ENCODE results near the gene KEL.

Gene KEL

DNA sequence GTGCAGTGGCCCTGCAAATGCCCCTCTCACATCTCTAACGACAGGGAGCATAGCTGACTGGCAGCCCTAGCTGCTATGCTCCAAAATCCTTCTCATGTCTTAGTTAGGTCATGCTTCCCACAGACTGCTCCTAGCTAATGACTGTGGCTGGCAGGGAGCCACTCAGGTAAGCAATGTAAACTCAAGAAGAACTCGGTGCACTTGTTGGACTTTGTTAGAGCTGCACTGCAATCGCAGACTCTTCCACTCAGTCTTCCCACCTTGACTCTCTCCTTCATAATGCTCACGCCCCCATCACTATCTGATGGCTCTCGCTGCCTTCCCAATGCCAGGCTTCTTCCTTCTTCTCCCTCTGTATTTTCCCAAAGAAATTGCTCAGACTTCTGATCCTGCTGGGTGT is 40.7 kb upstream of the KEL start:
- no peak for TF ChIP-seq REST (IDR thresholded peaks at IDR 0.05; ENCODE audit: insufficient read depth in 1 of 2, low read depth in 2 of 2, low read length in 2 of 2)
- no peak for TF ChIP-seq FOXP2 (optimal IDR thresholded peaks at IDR 0.05; ENCODE audit: borderline replicate concordance, extremely low read depth, extremely low read length, insufficient read depth)
- no peak for TF ChIP-seq TAF1 (IDR thresholded peaks at IDR 0.05; ENCODE audit: borderline replicate concordance, insufficient read depth, low read length)
- TF ChIP-seq POLR2AphosphoS5 (IDR thresholded peaks at IDR 0.05; ENCODE audit: low read depth, low read length): no peak
- TF ChIP-seq SIN3A (IDR thresholded peaks at IDR 0.05; ENCODE audit: borderline replicate concordance, insufficient read depth, low read length): no peak

DNA sequence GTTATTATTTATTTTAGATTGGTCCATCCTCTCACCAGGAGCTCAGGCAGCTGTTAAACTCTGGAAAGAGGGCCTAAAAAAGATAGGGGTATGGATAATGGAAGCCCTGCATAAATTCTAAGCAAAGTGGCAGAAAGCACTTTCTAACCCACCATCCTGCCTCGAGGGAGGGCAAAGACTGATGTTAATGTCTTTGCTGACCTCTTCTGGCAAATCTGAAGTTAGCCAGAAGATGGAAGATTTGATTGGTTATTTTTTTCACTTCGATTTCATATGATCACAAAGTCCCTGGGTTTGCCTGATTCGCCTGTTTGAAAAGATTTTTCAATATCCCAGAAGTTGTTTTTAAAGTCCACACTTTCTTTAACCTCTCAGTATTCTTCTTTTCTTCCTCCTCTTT is 39.9 kb upstream of the KEL start:
- TF ChIP-seq SIN3A (IDR thresholded peaks at IDR 0.05; ENCODE audit: borderline replicate concordance, insufficient read depth, low read length) (no peak), REST (IDR thresholded peaks at IDR 0.05; ENCODE audit: insufficient read depth in 1 of 2, low read depth in 2 of 2, low read length in 2 of 2) (no peak), POLR2AphosphoS5 (IDR thresholded peaks at IDR 0.05; ENCODE audit: low read depth, low read length) (no peak), TAF1 (IDR thresholded peaks at IDR 0.05; ENCODE audit: borderline replicate concordance, insufficient read depth, low read length) (no peak)

- no peak for TF ChIP-seq REST (IDR thresholded peaks at IDR 0.05; ENCODE audit: insufficient read depth in 1 of 2, low read depth in 2 of 2, low read length in 2 of 2)
- TF ChIP-seq FOXP2 (optimal IDR thresholded peaks at IDR 0.05; ENCODE audit: borderline replicate concordance, extremely low read depth, extremely low read length, insufficient read depth): no peak
- no peak for TF ChIP-seq POLR2AphosphoS5 (IDR thresholded peaks at IDR 0.05; ENCODE audit: low read depth, low read length)
- no peak for TF ChIP-seq SIN3A (IDR thresholded peaks at IDR 0.05; ENCODE audit: borderline replicate concordance, insufficient read depth, low read length)
- no peak for TF ChIP-seq TAF1 (IDR thresholded peaks at IDR 0.05; ENCODE audit: borderline replicate concordance, insufficient read depth, low read length)
Measured at GRCh38 chr7:143000648-143001047, 38.5 kb upstream of the KEL start.

- TF ChIP-seq FOXP2 (optimal IDR thresholded peaks at IDR 0.05; ENCODE audit: borderline replicate concordance, extremely low read depth, extremely low read length, insufficient read depth): no peak
- TF ChIP-seq SIN3A (IDR thresholded peaks at IDR 0.05; ENCODE audit: borderline replicate concordance, insufficient read depth, low read length): no peak
- TF ChIP-seq REST (IDR thresholded peaks at IDR 0.05; ENCODE audit: insufficient read depth in 1 of 2, low read depth in 2 of 2, low read length in 2 of 2): no peak
- TF ChIP-seq POLR2AphosphoS5 (IDR thresholded peaks at IDR 0.05; ENCODE audit: low read depth, low read length): no peak
- no peak for TF ChIP-seq TAF1 (IDR thresholded peaks at IDR 0.05; ENCODE audit: borderline replicate concordance, insufficient read depth, low read length)
Measured at GRCh38 chr7:142999793-143000192, 37.6 kb upstream of the KEL start.

DNA sequence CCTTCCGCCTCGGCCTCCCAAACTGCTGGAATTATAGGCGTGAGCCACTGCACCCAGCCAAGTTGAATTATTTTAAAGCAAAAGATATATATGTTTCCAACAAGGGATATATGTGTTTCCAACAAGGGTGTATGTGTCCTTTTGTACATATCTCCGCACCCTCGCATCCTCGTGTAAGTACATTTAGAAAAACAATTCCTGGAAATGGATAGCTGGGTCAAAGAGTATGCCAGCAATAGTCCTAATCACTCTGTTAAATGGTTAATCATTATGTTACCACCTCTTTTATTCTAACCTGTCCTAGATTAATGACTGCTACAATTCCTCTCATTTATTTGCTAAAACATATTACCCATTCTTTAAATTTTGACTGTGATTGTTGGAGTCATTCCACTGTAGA is 36.8 kb upstream of the KEL start:
- TF ChIP-seq REST (IDR thresholded peaks at IDR 0.05; ENCODE audit: insufficient read depth in 1 of 2, low read depth in 2 of 2, low read length in 2 of 2) (no peak), SIN3A (IDR thresholded peaks at IDR 0.05; ENCODE audit: borderline replicate concordance, insufficient read depth, low read length) (no peak), POLR2AphosphoS5 (IDR thresholded peaks at IDR 0.05; ENCODE audit: low read depth, low read length) (no peak), TAF1 (IDR thresholded peaks at IDR 0.05; ENCODE audit: borderline replicate concordance, insufficient read depth, low read length) (no peak), FOXP2 (optimal IDR thresholded peaks at IDR 0.05; ENCODE audit: borderline replicate concordance, extremely low read depth, extremely low read length, insufficient read depth) (no peak)
